Mesenchymal stem cell (in vitro differentiated cells and primary cell): ENCODE measurements around the gene CPLX3.

Experiments
- DNase-seq: peaks from one replicate; pipeline ENCODE4 v3.0.0-alpha.2; 2013
- H2AFZ ChIP-seq: one replicate; pipeline ENCODE4 v1.6.1; 2013; ENCODE audit warnings: low read depth, mild to moderate bottlenecking, control low read depth, inconsistent platforms, low read length, moderate library complexity
- H2AK5ac ChIP-seq: 2 replicates; pipeline ENCODE4 v1.6.1; 2013; ENCODE audit warnings: low read length, moderate library complexity, mild to moderate bottlenecking, inconsistent platforms; ENCODE audit not compliant: severe bottlenecking
- H2BK120ac ChIP-seq: one replicate; pipeline ENCODE4 v1.6.1; 2013; ENCODE audit warnings: low read depth, mild to moderate bottlenecking, inconsistent platforms, low read length, moderate library complexity
- H2BK12ac ChIP-seq, 2 experiments: one replicate each; pipeline ENCODE4 v1.6.1; 2013; ENCODE audit warnings: inconsistent platforms in 2 of 2, low read length in 2 of 2, mild to moderate bottlenecking in 2 of 2, moderate library complexity in 2 of 2, control low read depth in 1 of 2
- H2BK15ac ChIP-seq: one replicate; pipeline ENCODE4 v1.6.1; 2013; ENCODE audit warnings: mild to moderate bottlenecking, low read depth, inconsistent platforms; ENCODE audit not compliant: poor library complexity, severe bottlenecking
- H2BK5ac ChIP-seq: 2 replicates; pipeline ENCODE4 v1.6.1; 2013; ENCODE audit warnings: low read depth, mild to moderate bottlenecking, low read length, control low read depth, inconsistent platforms; ENCODE audit not compliant: poor library complexity, severe bottlenecking
- H3K14ac ChIP-seq, 2 experiments: one replicate each; pipeline ENCODE4 v1.6.1; 2013; ENCODE audit warnings: inconsistent platforms in 2 of 2, low read length in 2 of 2, control low read depth in 1 of 2, mild to moderate bottlenecking in 1 of 2, moderate library complexity in 1 of 2
- H3K18ac ChIP-seq, 2 experiments: one replicate each; pipeline ENCODE4 v1.6.1; 2013; ENCODE audit warnings: inconsistent platforms in 2 of 2, low read length in 2 of 2, control low read depth in 1 of 2, low read depth in 1 of 2, mild to moderate bottlenecking in 1 of 2
- H3K23ac ChIP-seq, 2 experiments: one replicate each; pipeline ENCODE4 v1.6.1; 2013; ENCODE audit warnings: inconsistent platforms in 2 of 2, low read length in 2 of 2, mild to moderate bottlenecking in 2 of 2, moderate library complexity in 2 of 2, control low read depth in 1 of 2
- H3K27ac ChIP-seq: 2 replicates; pipeline ENCODE4 v1.5.1; 2013; ENCODE audit warnings: mild to moderate bottlenecking, moderate library complexity, low read length, control low read depth, inconsistent platforms; ENCODE audit not compliant: poor library complexity, severe bottlenecking
- H3K27me3 ChIP-seq, 2 experiments: 2 replicates each; pipeline versions ENCODE4 v1.6.1 to v1.7.0; 2013; ENCODE audit warnings: low read length in 2 of 2, mild to moderate bottlenecking in 2 of 2, moderate library complexity in 2 of 2, control low read depth in 1 of 2, inconsistent platforms in 1 of 2; ENCODE audit not compliant: control insufficient read depth in 1 of 2, insufficient read depth in 1 of 2
- H3K36me3 ChIP-seq, 2 experiments: 2 replicates each; pipeline versions ENCODE4 v1.6.1 to v1.7.0; 2013; ENCODE audit warnings: low read length in 2 of 2, control low read depth in 1 of 2, inconsistent platforms in 1 of 2, low read depth in 1 of 2, mild to moderate bottlenecking in 1 of 2; ENCODE audit not compliant: insufficient read depth in 2 of 2, control insufficient read depth in 1 of 2
- H3K4ac ChIP-seq, 2 experiments: one replicate each; pipeline ENCODE4 v1.6.1; 2013; ENCODE audit warnings: inconsistent platforms in 2 of 2, low read length in 2 of 2, mild to moderate bottlenecking in 2 of 2, moderate library complexity in 2 of 2, control low read depth in 1 of 2, low read depth in 1 of 2
- H3K4me1 ChIP-seq: 2 replicates; pipeline ENCODE4 v1.6.1; 2013; ENCODE audit warnings: low read depth, low read length, control low read depth; ENCODE audit not compliant: control insufficient read depth, insufficient read depth
- H3K4me2 ChIP-seq: 2 replicates; pipeline ENCODE4 v1.6.1; 2013; ENCODE audit warnings: low read length, mild to moderate bottlenecking, inconsistent platforms; ENCODE audit not compliant: poor library complexity, severe bottlenecking
- H3K4me3 ChIP-seq, 2 experiments: 2 replicates each; pipeline versions ENCODE4 v1.5.1 to v1.7.0; 2013; ENCODE audit warnings: low read length in 2 of 2, mild to moderate bottlenecking in 2 of 2, control low read depth in 1 of 2, low read depth in 1 of 2; ENCODE audit not compliant: insufficient read depth in 1 of 2
- H3K79me1 ChIP-seq: replicated peaks from 2 replicates; pipeline ENCODE4 v1.6.1; 2013; ENCODE audit warnings: mild to moderate bottlenecking, control low read depth, low read length, inconsistent platforms; ENCODE audit not compliant: poor library complexity, severe bottlenecking
- H3K9ac ChIP-seq: 2 replicates; pipeline ENCODE4 v1.7.0; 2013; ENCODE audit warnings: mild to moderate bottlenecking, low read length, moderate library complexity
- H3K9me3 ChIP-seq: 2 replicates; pipeline ENCODE4 v1.7.0; 2013; ENCODE audit warnings: mild to moderate bottlenecking, low read length; ENCODE audit not compliant: control insufficient read depth
- H4K8ac ChIP-seq: one replicate; pipeline ENCODE4 v1.6.1; 2013; ENCODE audit warnings: inconsistent platforms, mild to moderate bottlenecking, low read length, moderate library complexity
- H4K91ac ChIP-seq: one replicate; pipeline ENCODE4 v1.6.1; 2013; ENCODE audit warnings: mild to moderate bottlenecking, low read length, inconsistent platforms
- WGBS: methylation state at CpG from one replicate; pipeline ENCODE4 v1.1.7; 2013; ENCODE audit warnings: mixed read lengths; 5-methylcytosine and 5-hydroxymethylcytosine counted together

The CPLX3 gene

GRCh38 chr15:74841891-74842373, 15.5 kb downstream of the CPLX3 start:
- no peak overlapping the region for H4K91ac ChIP-seq
- peak overlapping the region in 1 of 2 experiments; percentile 76 for H3K18ac ChIP-seq
- peak overlapping the region in 1 of 2 experiments; percentile 94 for H3K4me3 ChIP-seq
- no peak overlapping the region for H2AK5ac ChIP-seq
- peaks cover 41 to 60% of the 10 kb centered on the region in 2 experiments for H3K36me3 ChIP-seq
- 84% methylated on average over 13 of the region's 14 CpGs for WGBS
- H3K9ac ChIP-seq, result peak overlapping the region; percentile 93
- no peak overlapping the region for H3K27ac ChIP-seq
- no peak overlapping the region for H2AFZ ChIP-seq
- no peaks in the 10 kb centered on the region for H3K27me3 ChIP-seq
- peaks cover 8% of the 10 kb centered on the region for H3K79me1 ChIP-seq
- H3K9me3 ChIP-seq, result no peaks in the 10 kb centered on the region
- H3K14ac ChIP-seq, result peak overlapping the region in 1 of 2 experiments; percentile 53
- H3K23ac ChIP-seq, result no peak overlapping the region
- H3K4me1 ChIP-seq, result peaks cover 11% of the 10 kb centered on the region
- H2BK5ac ChIP-seq, result no peak overlapping the region
- H2BK120ac ChIP-seq, result no peak overlapping the region
- no peak overlapping the region for H3K4ac ChIP-seq
- no peak overlapping the region for H2BK15ac ChIP-seq
- no peak for DNase-seq
- H2BK12ac ChIP-seq, result no peak overlapping the region
- no peak overlapping the region for H3K4me2 ChIP-seq
- no peak overlapping the region for H4K8ac ChIP-seq

DNA sequence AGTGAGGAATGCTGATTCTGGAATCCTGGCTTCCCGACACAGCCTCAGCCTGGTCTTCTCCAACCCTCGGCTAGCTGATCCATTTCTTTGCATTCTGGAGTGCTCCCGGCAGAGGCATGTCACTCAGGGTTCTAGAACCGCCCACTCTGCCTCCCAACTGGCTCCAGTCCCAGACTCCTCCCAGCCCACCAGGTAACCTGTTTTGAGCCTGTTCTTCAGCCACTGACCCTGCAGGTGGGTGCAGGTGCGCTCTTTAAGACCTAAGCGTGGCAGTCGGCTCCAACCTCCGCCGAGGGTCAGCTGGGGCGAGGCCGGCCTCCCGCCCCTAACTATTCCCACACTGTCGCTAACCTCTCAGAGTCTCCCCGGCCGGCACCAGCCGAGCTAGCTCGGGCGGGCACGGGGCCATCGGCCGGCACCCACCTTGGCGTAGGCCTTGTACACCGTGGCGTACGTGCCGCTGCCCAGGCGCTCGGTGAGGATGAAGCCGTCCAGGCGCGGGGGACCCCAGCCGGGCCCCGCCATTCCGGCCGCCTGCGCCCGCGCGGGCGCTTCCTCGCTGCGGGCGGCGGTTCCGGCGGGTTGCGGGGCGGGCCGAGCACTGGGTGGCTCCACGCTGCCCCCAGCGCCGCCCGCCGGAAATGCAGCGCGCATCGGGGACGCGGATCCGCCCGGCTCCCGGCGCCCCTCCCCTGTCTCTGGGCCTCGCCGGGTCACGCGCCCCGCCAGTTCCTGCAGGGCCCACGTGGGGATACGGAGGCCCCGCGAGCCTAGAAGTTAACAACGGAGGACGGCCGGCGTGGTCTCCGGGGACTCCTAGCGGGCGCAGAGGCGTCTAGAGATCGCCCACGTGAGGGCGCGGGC, 16.4 kb downstream of the CPLX3 start, which contains the start of gene ULK3:
Gene ULK3, minus strand, starts transcription at position 576 of the 864 bp plus-strand sequence. Its CDS starts 51 bp downstream, at position 525.
- Histone ChIP-seq H2BK5ac (no peak within 1 kb of the TSS), H3K4ac (peak within 1 kb of the TSS; percentile 90 to 98), H3K9me3 (no peaks in the 10 kb centered on the region), H3K14ac (peak within 1 kb of the TSS in 1 of 2 experiments; percentile 99), H3K23ac (peak within 1 kb of the TSS in 1 of 2 experiments; percentile 3), H3K18ac (peak within 1 kb of the TSS; percentile 73 to 95), H2BK12ac (peak within 1 kb of the TSS; percentile 17 to 35), H3K27ac (peak within 1 kb of the TSS; percentile 46), H3K4me2 (peak within 1 kb of the TSS; percentile 74), H4K8ac (peak within 1 kb of the TSS; percentile 74), H3K27me3 (no peaks in the 10 kb centered on the region), H3K9ac (peak within 1 kb of the TSS; percentile 97), H3K4me1 (peaks cover 17% of the 10 kb centered on the region), H2AK5ac (peak within 1 kb of the TSS; percentile 4), H2BK15ac (peak within 1 kb of the TSS; percentile 74), H4K91ac (peak within 1 kb of the TSS; percentile 87), H2BK120ac (peak within 1 kb of the TSS; percentile 69), H2AFZ (peak within 1 kb of the TSS; percentile 95), H3K79me1 (peaks cover 8% of the 10 kb centered on the region), H3K4me3 (peak within 1 kb of the TSS; percentile 87 to 94), H3K36me3 (peaks cover 48 to 69% of the 10 kb centered on the region in 2 experiments)
- peak; percentile 94 for DNase-seq
- WGBS, result under 1% methylated on average over 65 of the region's 84 CpGs

GRCh38 chr15:74843445-74843828, 17.0 kb downstream of the CPLX3 start:
- H2AFZ ChIP-seq, result no peak overlapping the region

DNA sequence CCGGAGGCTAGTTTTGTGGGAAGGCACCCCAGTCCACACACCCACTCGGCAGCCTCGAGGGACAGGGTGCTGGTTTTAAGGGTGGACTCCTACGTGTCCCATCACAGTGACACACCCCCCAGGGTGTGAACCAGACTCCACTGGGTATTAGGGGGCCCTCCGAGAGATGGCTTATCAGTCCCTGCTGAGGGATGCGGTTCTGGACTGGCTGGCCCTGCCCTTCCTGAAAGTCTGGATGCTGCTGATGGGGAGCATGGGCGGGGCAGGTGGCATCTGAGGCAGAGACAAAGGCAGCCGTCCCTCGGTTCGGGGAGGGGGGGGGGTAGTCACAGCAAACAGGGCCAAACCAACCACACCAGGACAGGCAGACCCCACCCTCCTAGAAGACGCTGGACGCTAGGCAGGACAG, 17.5 kb downstream of the CPLX3 start:
- H3K4me1 ChIP-seq, result peaks cover 18% of the 10 kb centered on the region
- H4K8ac ChIP-seq, result peak overlapping the region; percentile 72
- H3K9ac ChIP-seq, result peak overlapping the region; percentile 97
- no peaks in the 10 kb centered on the region for H3K27me3 ChIP-seq
- no peak overlapping the region for H2BK5ac ChIP-seq
- peak overlapping the region; percentile 73 to 76 for H3K4ac ChIP-seq
- H3K23ac ChIP-seq, result no peak overlapping the region
- peak overlapping the region in 1 of 2 experiments; percentile 17 for H2BK12ac ChIP-seq
- peak overlapping the region; percentile 62 for H2BK15ac ChIP-seq
- WGBS, result 93% methylated on average over 8 of the region's 12 CpGs
- peaks cover 8% of the 10 kb centered on the region for H3K79me1 ChIP-seq
- H3K4me3 ChIP-seq, result peak overlapping the region in 1 of 2 experiments; percentile 94
- DNase-seq, result no peak
- H3K4me2 ChIP-seq, result no peak overlapping the region
- H2AFZ ChIP-seq, result no peak overlapping the region
- H3K36me3 ChIP-seq, result peaks cover 50 to 71% of the 10 kb centered on the region in 2 experiments
- no peak overlapping the region for H2BK120ac ChIP-seq
- no peak overlapping the region for H3K27ac ChIP-seq
- peak overlapping the region; percentile 87 for H4K91ac ChIP-seq
- H3K14ac ChIP-seq, result no peak overlapping the region
- peak overlapping the region; percentile 4 for H2AK5ac ChIP-seq
- H3K9me3 ChIP-seq, result no peaks in the 10 kb centered on the region
- peak overlapping the region; percentile 10 to 18 for H3K18ac ChIP-seq

More at GRCh38 chr15:74843445-74843828, 17.0 kb downstream of the CPLX3 start:
- no peak for DNase-seq
- Histone ChIP-seq H2AK5ac (no peak overlapping the region), H4K91ac (peak overlapping the region; percentile 52), H4K8ac (peak overlapping the region; percentile 66), H2BK15ac (no peak overlapping the region), H3K9ac (peak overlapping the region; percentile 97), H3K4me1 (peaks cover 18% of the 10 kb centered on the region), H3K4me3 (peak overlapping the region; percentile 49 to 94), H2BK5ac (no peak overlapping the region), H3K4me2 (peak overlapping the region; percentile 74), H2BK12ac (no peak overlapping the region), H2BK120ac (peak overlapping the region; percentile 69), H3K9me3 (no peaks in the 10 kb centered on the region), H3K18ac (peak overlapping the region; percentile 73 to 80), H3K27ac (peak overlapping the region; percentile 46), H3K4ac (peak overlapping the region; percentile 73 to 76), H3K79me1 (peaks cover 8% of the 10 kb centered on the region), H3K23ac (no peak overlapping the region), H3K14ac (peak overlapping the region in 1 of 2 experiments; percentile 45), H3K27me3 (no peaks in the 10 kb centered on the region), H3K36me3 (peaks cover 49 to 71% of the 10 kb centered on the region in 2 experiments)
- WGBS, result 15% methylated on average over 12 of the region's 18 CpGs
